ENCODE data around the gene PDS5A. TPM values are rescaled to one million over a fixed set of nuclear protein-coding genes. Genes with fewer than 3 reads are reported as not detected.

The PDS5A gene
- total and polyA plus RNA-seq, 4 donors: 21.2 to 121 (median 42.3) TPM

GRCh38 chr4:39881789-39882188 lies 95.9 kb downstream of the PDS5A start:
- Histone ChIP-seq H3K4me1 (ENCODE audit: control insufficient read depth in 5 of 5, insufficient read depth in 5 of 5, low read length in 5 of 5) (no peaks in the 10 kb centered on the region), H3K27ac (ENCODE audit: low read depth in 1 of 2, low read length in 1 of 2) (no peak overlapping the region), H3K27me3 (ENCODE audit: control insufficient read depth in 3 of 3, insufficient read depth in 3 of 3, low read length in 2 of 3) (no peaks in the 10 kb centered on the region), H3K36me3 (ENCODE audit: control insufficient read depth in 4 of 4, insufficient read depth in 4 of 4, low read length in 4 of 4) (peaks cover 5 to 34% (median 16%) of the 10 kb centered on the region in 4 donors), H3K4me3 (no peak overlapping the region), H3K9me3 (ENCODE audit: control insufficient read depth in 4 of 4, insufficient read depth in 3 of 4, low read length in 3 of 4) (no peaks in the 10 kb centered on the region), H3K9ac (ENCODE audit: insufficient read depth in 1 of 2, low read length in 2 of 2) (no peak overlapping the region)
- 85 to 90% methylated on average over 2 of the region's 2 CpGs for WGBS, 2 donors
- DNase-seq (no peak), ATAC-seq (ENCODE audit: insufficient read depth, low FRiP score) (no peak)
- TF ChIP-seq CTCF (IDR thresholded peaks at IDR 0.05; ENCODE audit: control extremely low read depth, extremely low read depth): no peak

- no peak for TF ChIP-seq CTCF (IDR thresholded peaks at IDR 0.05; ENCODE audit: control extremely low read depth, extremely low read depth)
- H3K4me3 ChIP-seq: no peak overlapping the region
- no peaks in the 10 kb centered on the region for H3K4me1 ChIP-seq (ENCODE audit: control insufficient read depth in 5 of 5, insufficient read depth in 5 of 5, low read length in 5 of 5)
- no peak overlapping the region for H3K9ac ChIP-seq (ENCODE audit: insufficient read depth in 1 of 2, low read length in 2 of 2)
- H3K27me3 ChIP-seq (ENCODE audit: control insufficient read depth in 3 of 3, insufficient read depth in 3 of 3, low read length in 2 of 3): no peaks in the 10 kb centered on the region
- H3K9me3 ChIP-seq (ENCODE audit: control insufficient read depth in 4 of 4, insufficient read depth in 3 of 4, low read length in 3 of 4): no peaks in the 10 kb centered on the region
- peaks cover 1 to 25% (median 14%) of the 10 kb centered on the region in 4 donors for H3K36me3 ChIP-seq (ENCODE audit: control insufficient read depth in 4 of 4, insufficient read depth in 4 of 4, low read length in 4 of 4)
- DNase-seq (no peak), ATAC-seq (ENCODE audit: insufficient read depth, low FRiP score) (no peak)
- no peak overlapping the region for H3K27ac ChIP-seq (ENCODE audit: low read depth in 1 of 2, low read length in 1 of 2)
- WGBS, 2 donors: 94 to 96% methylated on average over 8 of the region's 8 CpGs
Observed at GRCh38 chr4:39877971-39878370, 99.7 kb downstream of the PDS5A start.

GRCh38 chr4:39873823-39874222 lies 103.9 kb downstream of the PDS5A start:
- H3K4me1 ChIP-seq (ENCODE audit: control insufficient read depth in 5 of 5, insufficient read depth in 5 of 5, low read length in 5 of 5): no peaks in the 10 kb centered on the region
- no peaks in the 10 kb centered on the region for H3K9me3 ChIP-seq (ENCODE audit: control insufficient read depth in 4 of 4, insufficient read depth in 3 of 4, low read length in 3 of 4)
- no peak overlapping the region for H3K4me3 ChIP-seq
- no peaks in the 10 kb centered on the region for H3K27me3 ChIP-seq (ENCODE audit: control insufficient read depth in 3 of 3, insufficient read depth in 3 of 3, low read length in 2 of 3)
- peaks cover 7 to 37% (median 17%) of the 10 kb centered on the region in 4 donors for H3K36me3 ChIP-seq (ENCODE audit: control insufficient read depth in 4 of 4, insufficient read depth in 4 of 4, low read length in 4 of 4)
- DNase-seq (no peak), ATAC-seq (ENCODE audit: insufficient read depth, low FRiP score) (no peak)
- H3K27ac ChIP-seq (ENCODE audit: low read depth in 1 of 2, low read length in 1 of 2): no peak overlapping the region
- 80 to 82% methylated on average over 2 of the region's 2 CpGs for WGBS, 2 donors
- no peak for TF ChIP-seq CTCF (IDR thresholded peaks at IDR 0.05; ENCODE audit: control extremely low read depth, extremely low read depth)
- H3K9ac ChIP-seq (ENCODE audit: insufficient read depth in 1 of 2, low read length in 2 of 2): no peak overlapping the region

GRCh38 chr4:39865280-39865679 lies 112.4 kb downstream of the PDS5A start:
- H3K36me3 ChIP-seq (ENCODE audit: control insufficient read depth in 4 of 4, insufficient read depth in 4 of 4, low read length in 4 of 4): peaks cover 10 to 25% (median 19%) of the 10 kb centered on the region in 4 donors
- WGBS, 2 donors: 97 to 98% methylated on average over 3 of the region's 3 CpGs
- no peaks in the 10 kb centered on the region for H3K4me1 ChIP-seq (ENCODE audit: control insufficient read depth in 5 of 5, insufficient read depth in 5 of 5, low read length in 5 of 5)
- DNase-seq (no peak), ATAC-seq (ENCODE audit: insufficient read depth, low FRiP score) (no peak)
- no peak overlapping the region for H3K27ac ChIP-seq (ENCODE audit: low read depth in 1 of 2, low read length in 1 of 2)
- no peak overlapping the region for H3K9ac ChIP-seq (ENCODE audit: insufficient read depth in 1 of 2, low read length in 2 of 2)
- H3K9me3 ChIP-seq (ENCODE audit: control insufficient read depth in 4 of 4, insufficient read depth in 3 of 4, low read length in 3 of 4): no peaks in the 10 kb centered on the region
- no peaks in the 10 kb centered on the region for H3K27me3 ChIP-seq (ENCODE audit: control insufficient read depth in 3 of 3, insufficient read depth in 3 of 3, low read length in 2 of 3)
- TF ChIP-seq CTCF (IDR thresholded peaks at IDR 0.05; ENCODE audit: control extremely low read depth, extremely low read depth): no peak
- no peak overlapping the region for H3K4me3 ChIP-seq
